ENCODE measurements around the gene ANKRD16.

- TF ChIP-seq CTCF (IDR thresholded peaks at IDR 0.05) (no peak), POLR2A (IDR thresholded peaks at IDR 0.05) (no peak), POLR2AphosphoS5 (IDR thresholded peaks at IDR 0.05) (no peak)
Measured at GRCh38 chr10:5937016-5937415, 47.3 kb upstream of the ANKRD16 start.
